LNCaP clone FGC (cell line): ENCODE data around the gene EIF4G2.
A peak's percentile ranks its signal among the peaks of the same experiment; 100 is the strongest.

Source experiments
- DNase-seq: peaks from one replicate; pipeline ENCODE4 v3.0.0-alpha.2; 2011; ENCODE audit warnings: low read depth
- H3K4me3 ChIP-seq: 2 replicates; pipeline ENCODE4 v1.5.1; 2011; ENCODE audit warnings: mild to moderate bottlenecking, low read depth, low read length, control low read depth
- CTCF ChIP-seq: IDR thresholded peaks from 2 replicates; pipeline ENCODE4 v1.5.1; 2012; ENCODE audit warnings: mild to moderate bottlenecking; ENCODE audit not compliant: control insufficient read depth, insufficient read depth; ENCODE audit errors: extremely low read depth

EIF4G2 gene

DNA sequence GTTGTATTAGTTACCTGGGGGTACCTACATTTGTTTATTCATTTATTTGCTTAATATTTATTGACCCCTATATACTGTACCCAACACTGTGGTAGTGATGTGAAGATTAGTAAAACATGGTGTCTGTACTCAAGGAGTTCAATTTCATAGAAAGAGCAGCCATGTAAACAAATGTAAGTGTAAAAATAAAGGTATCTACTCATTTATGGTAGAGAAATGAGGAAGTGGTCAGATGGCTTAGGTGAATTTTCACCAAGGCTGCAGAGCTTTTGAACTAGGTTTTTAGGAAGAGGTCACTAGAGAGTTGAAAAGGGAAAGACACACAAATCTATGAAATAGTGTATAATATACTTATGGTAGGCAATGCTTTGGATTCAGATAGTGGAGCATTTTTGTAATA lies 46.5 kb downstream of the EIF4G2 start:
- DNase-seq, result no peak
- H3K4me3 ChIP-seq, result no peak overlapping the region
- TF ChIP-seq CTCF, result no peak

DNA sequence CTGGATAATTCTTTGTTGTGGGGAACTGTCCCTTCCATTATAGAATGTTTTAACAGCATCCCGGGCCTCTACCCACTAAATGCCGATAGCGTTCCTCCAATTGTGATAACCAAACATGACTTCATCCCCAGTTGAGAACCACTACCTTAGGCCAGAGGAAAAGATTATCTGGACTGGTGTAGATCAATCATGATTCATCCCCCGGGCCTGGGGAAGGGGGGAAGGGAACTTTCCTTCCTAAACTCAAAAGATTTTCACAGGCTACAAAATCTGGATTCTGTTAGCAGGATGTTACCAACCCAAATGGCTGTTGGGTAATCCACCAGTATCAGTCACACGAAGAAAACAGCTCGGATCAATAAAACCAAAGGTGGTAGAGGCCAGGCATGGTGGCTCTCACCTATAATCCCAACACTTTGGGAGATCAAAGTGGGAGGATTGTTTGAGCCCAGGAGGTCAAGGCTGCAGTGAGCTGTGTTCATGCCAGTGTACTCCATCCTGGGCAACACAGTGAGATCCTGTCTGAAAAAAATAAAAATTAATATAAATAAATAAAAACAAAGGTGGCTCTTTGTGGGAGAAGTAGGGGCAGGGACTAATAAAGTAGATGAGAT lies 47.5 kb downstream of the EIF4G2 start:
- H3K4me3 ChIP-seq, result no peak overlapping the region
- TF ChIP-seq CTCF, result no peak
- DNase-seq, result no peak

- TF ChIP-seq CTCF, result peak; percentile 28; the same call in 1 of the 2 replicates
- H3K4me3 ChIP-seq, result no peak overlapping the region
- DNase-seq, result no peak
These were observed 49.8 kb downstream of the EIF4G2 start for GRCh38 chr11:10758957-10759356.

GRCh38 chr11:10752486-10752885 lies 56.2 kb downstream of the EIF4G2 start:
- DNase-seq, result no peak
- H3K4me3 ChIP-seq, result peak overlapping the region; percentile 66
- no peak for TF ChIP-seq CTCF

DNA sequence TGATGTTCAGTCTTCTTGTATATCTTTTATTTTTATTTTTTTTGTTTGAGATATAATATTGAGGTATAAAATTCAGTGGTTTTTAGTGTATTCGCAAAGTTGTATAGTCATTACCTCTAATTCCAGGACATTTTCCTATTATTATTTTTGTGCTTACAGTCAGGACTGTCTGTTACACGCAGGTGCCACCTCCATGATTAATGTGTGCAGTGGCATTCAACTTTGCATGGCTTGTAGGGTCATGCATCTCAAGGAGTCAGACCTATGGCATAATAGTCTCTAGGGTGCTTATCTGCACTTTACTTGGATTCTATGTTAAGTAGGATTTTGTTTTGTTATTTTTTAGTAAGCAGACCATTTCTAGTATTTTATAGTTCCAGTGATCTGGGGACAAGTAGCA lies 56.7 kb downstream of the EIF4G2 start:
- no peak for DNase-seq
- peak overlapping the region; percentile 66 for H3K4me3 ChIP-seq
- TF ChIP-seq CTCF, result no peak

GRCh38 chr11:10751581-10751940 lies 57.2 kb downstream of the EIF4G2 start:
- DNase-seq, result no peak
- peak overlapping the region; percentile 66 for H3K4me3 ChIP-seq
- no peak for TF ChIP-seq CTCF
